Hepatocyte (in vitro differentiated cells): ENCODE data around the gene ADAMTS9.

Source experiments
- EZH2 ChIP-seq: fragments of 200-600 bp; sonication (generic); IDR thresholded peaks from 2 replicates; pipeline ENCODE4 v1.6.1; 2016; ENCODE audit warnings: antibody characterized with exemption, mild to moderate bottlenecking, borderline replicate concordance
- EZH2phosphoT487 ChIP-seq: fragments of 200-600 bp; sonication (generic); IDR thresholded peaks from one replicate; pipeline ENCODE4 v1.6.1; 2018; ENCODE audit warnings: antibody characterized with exemption, mild to moderate bottlenecking, low read depth, moderate library complexity; ENCODE audit not compliant: unreplicated experiment, severe bottlenecking
- TF ChIP-seq, protein P1 (sequence below): fragments of 200-600 bp; sonication (generic); IDR thresholded peaks from 2 replicates; pipeline ENCODE4 v1.5.1; 2016; ENCODE audit warnings: antibody characterized with exemption, mild to moderate bottlenecking; ENCODE audit not compliant: poor library complexity

- TF ChIP-seq, protein P1, sequence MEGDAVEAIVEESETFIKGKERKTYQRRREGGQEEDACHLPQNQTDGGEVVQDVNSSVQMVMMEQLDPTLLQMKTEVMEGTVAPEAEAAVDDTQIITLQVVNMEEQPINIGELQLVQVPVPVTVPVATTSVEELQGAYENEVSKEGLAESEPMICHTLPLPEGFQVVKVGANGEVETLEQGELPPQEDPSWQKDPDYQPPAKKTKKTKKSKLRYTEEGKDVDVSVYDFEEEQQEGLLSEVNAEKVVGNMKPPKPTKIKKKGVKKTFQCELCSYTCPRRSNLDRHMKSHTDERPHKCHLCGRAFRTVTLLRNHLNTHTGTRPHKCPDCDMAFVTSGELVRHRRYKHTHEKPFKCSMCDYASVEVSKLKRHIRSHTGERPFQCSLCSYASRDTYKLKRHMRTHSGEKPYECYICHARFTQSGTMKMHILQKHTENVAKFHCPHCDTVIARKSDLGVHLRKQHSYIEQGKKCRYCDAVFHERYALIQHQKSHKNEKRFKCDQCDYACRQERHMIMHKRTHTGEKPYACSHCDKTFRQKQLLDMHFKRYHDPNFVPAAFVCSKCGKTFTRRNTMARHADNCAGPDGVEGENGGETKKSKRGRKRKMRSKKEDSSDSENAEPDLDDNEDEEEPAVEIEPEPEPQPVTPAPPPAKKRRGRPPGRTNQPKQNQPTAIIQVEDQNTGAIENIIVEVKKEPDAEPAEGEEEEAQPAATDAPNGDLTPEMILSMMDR: no peak
- TF ChIP-seq EZH2phosphoT487 (no peak), EZH2 (no peak)
Measured at GRCh38 chr3:64666171-64666588, 21.6 kb downstream of the ADAMTS9 start.
